Astrocyte (in vitro differentiated cells and primary cell): ENCODE results near the gene FAAP100. TPM values are rescaled to one million over a fixed set of nuclear protein-coding genes. Genes with fewer than 3 reads are reported as not detected.

ENCODE experiments used
- DNase-seq: peaks from one replicate; pipeline ENCODE4 v3.0.0-alpha.2; 2010; ENCODE audit warnings: low read depth
- FAIRE-seq: peaks from 2 replicates; lab custom pipeline; 2011; peaks lifted over from hg19 to GRCh38; lab: Jason Lieb, UNC
- H2AFZ ChIP-seq: 2 replicates; pipeline ENCODE4 v1.6.0; 2012; ENCODE audit warnings: low read depth, low read length, inconsistent platforms
- H3K27ac ChIP-seq: 2 replicates; pipeline ENCODE4 v1.5.1; 2011; ENCODE audit warnings: low read depth, low read length, inconsistent platforms
- H3K27me3 ChIP-seq: 2 replicates; pipeline ENCODE4 v1.6.0; 2011; ENCODE audit warnings: low read length, inconsistent platforms; ENCODE audit not compliant: insufficient read depth
- H3K36me3 ChIP-seq: 2 replicates; pipeline ENCODE4 v1.5.1; 2011; ENCODE audit warnings: low read length, inconsistent platforms; ENCODE audit not compliant: insufficient read depth
- H3K4me1 ChIP-seq: 2 replicates; pipeline ENCODE4 v1.5.1; 2011; ENCODE audit warnings: low read length, inconsistent platforms; ENCODE audit not compliant: insufficient read depth
- H3K4me2 ChIP-seq: 2 replicates; pipeline ENCODE4 v1.6.0; 2012; ENCODE audit warnings: low read length, inconsistent platforms
- H3K4me3 ChIP-seq: 2 replicates; pipeline ENCODE4 v1.5.1; 2011; ENCODE audit warnings: low read depth, mild to moderate bottlenecking, low read length, inconsistent platforms; ENCODE audit not compliant: insufficient read depth
- H3K79me2 ChIP-seq: 2 replicates; pipeline ENCODE4 v1.6.0; 2012; ENCODE audit warnings: mild to moderate bottlenecking, low read length, inconsistent platforms; ENCODE audit not compliant: insufficient read depth
- H3K9ac ChIP-seq: 2 replicates; pipeline ENCODE4 v1.6.0; 2012; ENCODE audit warnings: mild to moderate bottlenecking, low read length, inconsistent platforms
- H3K9me3 ChIP-seq: 2 replicates; pipeline ENCODE4 v1.5.1; 2012; ENCODE audit warnings: low read depth, mild to moderate bottlenecking, low read length, inconsistent platforms; ENCODE audit not compliant: insufficient read depth
- H4K20me1 ChIP-seq: 2 replicates; pipeline ENCODE4 v1.6.0; 2012; ENCODE audit warnings: low read length, inconsistent platforms; ENCODE audit not compliant: insufficient read depth
- H3K27ac Mint-ChIP-seq: one replicate; pipeline ENCODE4 v1.8.0; 2021; ENCODE audit warnings: mild to moderate bottlenecking, mixed read lengths; ENCODE audit not compliant: unreplicated experiment
- H3K27me3 Mint-ChIP-seq: one replicate; pipeline ENCODE4 v1.8.0; 2021; ENCODE audit warnings: low read depth, mixed read lengths; ENCODE audit not compliant: unreplicated experiment
- H3K36me3 Mint-ChIP-seq: one replicate; pipeline ENCODE4 v1.8.0; 2021; ENCODE audit warnings: low read depth, mixed read lengths; ENCODE audit not compliant: unreplicated experiment
- H3K4me1 Mint-ChIP-seq: one replicate; pipeline ENCODE4 v1.8.0; 2021; ENCODE audit warnings: low read depth, mixed read lengths; ENCODE audit not compliant: unreplicated experiment
- H3K4me3 Mint-ChIP-seq: one replicate; pipeline ENCODE4 v1.8.0; 2021; ENCODE audit warnings: mild to moderate bottlenecking, moderate library complexity, mixed read lengths; ENCODE audit not compliant: unreplicated experiment
- H3K9me3 Mint-ChIP-seq: one replicate; pipeline ENCODE4 v1.8.0; 2021; ENCODE audit warnings: mild to moderate bottlenecking, mixed read lengths; ENCODE audit not compliant: unreplicated experiment
- EZH2 ChIP-seq: IDR thresholded peaks from 2 replicates; pipeline ENCODE4 v1.6.1; 2012; ENCODE audit warnings: mild to moderate bottlenecking, low read length, inconsistent platforms; ENCODE audit not compliant: insufficient read depth
- total RNA-seq: library from RNA; stranded (reverse); gene quantifications from 2 replicates; pipeline ENCODE4 v1.2.1, GENCODE V29; 2021
- TF ChIP-seq, protein P1 (sequence below): IDR thresholded peaks from 2 replicates; pipeline ENCODE4 v1.5.1; 2011; ENCODE audit warnings: low read depth, mild to moderate bottlenecking, inconsistent platforms, low read length, moderate library complexity; ENCODE audit not compliant: insufficient read depth

The FAAP100 gene
- total RNA-seq, 1 donor from 2014 or later = 38.9 TPM

DNA sequence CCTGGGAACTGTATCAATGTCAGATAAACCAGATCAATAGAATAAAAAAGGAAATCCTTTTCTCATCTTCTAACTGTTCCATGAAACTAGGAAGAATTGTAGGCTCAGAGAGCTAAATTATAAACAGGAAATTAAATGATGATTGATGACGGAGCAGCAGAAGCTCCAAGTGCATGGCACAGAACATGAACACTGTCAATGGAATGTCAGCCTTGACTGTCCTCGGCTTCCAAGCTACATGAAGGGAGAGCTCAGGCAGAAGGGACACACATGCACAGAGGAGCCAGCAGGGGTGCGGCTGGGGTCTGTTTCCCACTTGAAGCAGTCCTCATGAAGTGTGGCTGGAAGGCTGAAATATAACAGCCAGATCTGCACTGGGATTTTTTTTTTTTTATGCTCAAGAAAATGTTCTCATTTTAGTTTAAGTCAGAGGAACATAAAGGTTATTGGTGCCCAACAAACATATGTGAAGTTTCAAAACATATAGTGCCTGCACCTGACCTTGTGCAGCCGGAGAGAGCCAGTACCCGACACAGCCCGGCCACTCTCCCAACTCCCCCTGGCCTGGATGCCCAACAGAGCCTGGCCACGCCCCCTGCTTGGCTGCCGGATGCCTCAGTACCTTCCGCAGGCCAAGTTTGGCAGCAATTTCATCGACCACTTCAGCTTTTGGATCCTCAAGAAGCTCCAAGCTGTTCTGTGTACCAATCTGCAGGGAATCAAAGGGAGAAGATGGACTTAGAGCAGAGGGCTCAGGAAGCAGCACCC, 47.8 kb upstream of the FAAP100 start:
- H3K27me3 Mint-ChIP-seq = no peaks in the 10 kb centered on the region
- Histone ChIP-seq H3K79me2 (peaks cover 40% of the 10 kb centered on the region), H3K4me3 (no peak overlapping the region), H3K36me3 (peaks cover 42% of the 10 kb centered on the region), H3K4me2 (peak overlapping the region; percentile 7), H3K27ac (peak overlapping the region; percentile 59), H3K27me3 (no peaks in the 10 kb centered on the region), H3K9ac (peak overlapping the region; percentile 8), H3K4me1 (peaks cover 12% of the 10 kb centered on the region), H2AFZ (no peak overlapping the region), H3K9me3 (no peaks in the 10 kb centered on the region), H4K20me1 (peaks cover 48% of the 10 kb centered on the region)
- H3K36me3 Mint-ChIP-seq = peaks cover 17% of the 10 kb centered on the region
- peaks cover 30% of the 10 kb centered on the region for H3K4me1 Mint-ChIP-seq
- TF ChIP-seq, protein P1, sequence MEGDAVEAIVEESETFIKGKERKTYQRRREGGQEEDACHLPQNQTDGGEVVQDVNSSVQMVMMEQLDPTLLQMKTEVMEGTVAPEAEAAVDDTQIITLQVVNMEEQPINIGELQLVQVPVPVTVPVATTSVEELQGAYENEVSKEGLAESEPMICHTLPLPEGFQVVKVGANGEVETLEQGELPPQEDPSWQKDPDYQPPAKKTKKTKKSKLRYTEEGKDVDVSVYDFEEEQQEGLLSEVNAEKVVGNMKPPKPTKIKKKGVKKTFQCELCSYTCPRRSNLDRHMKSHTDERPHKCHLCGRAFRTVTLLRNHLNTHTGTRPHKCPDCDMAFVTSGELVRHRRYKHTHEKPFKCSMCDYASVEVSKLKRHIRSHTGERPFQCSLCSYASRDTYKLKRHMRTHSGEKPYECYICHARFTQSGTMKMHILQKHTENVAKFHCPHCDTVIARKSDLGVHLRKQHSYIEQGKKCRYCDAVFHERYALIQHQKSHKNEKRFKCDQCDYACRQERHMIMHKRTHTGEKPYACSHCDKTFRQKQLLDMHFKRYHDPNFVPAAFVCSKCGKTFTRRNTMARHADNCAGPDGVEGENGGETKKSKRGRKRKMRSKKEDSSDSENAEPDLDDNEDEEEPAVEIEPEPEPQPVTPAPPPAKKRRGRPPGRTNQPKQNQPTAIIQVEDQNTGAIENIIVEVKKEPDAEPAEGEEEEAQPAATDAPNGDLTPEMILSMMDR = no peak
- no peak for TF ChIP-seq EZH2
- no peak for FAIRE-seq
- no peak overlapping the region for H3K4me3 Mint-ChIP-seq
- DNase-seq = peak; percentile 47
- H3K27ac Mint-ChIP-seq = peak overlapping the region; percentile 78
- H3K9me3 Mint-ChIP-seq = no peaks in the 10 kb centered on the region

DNA sequence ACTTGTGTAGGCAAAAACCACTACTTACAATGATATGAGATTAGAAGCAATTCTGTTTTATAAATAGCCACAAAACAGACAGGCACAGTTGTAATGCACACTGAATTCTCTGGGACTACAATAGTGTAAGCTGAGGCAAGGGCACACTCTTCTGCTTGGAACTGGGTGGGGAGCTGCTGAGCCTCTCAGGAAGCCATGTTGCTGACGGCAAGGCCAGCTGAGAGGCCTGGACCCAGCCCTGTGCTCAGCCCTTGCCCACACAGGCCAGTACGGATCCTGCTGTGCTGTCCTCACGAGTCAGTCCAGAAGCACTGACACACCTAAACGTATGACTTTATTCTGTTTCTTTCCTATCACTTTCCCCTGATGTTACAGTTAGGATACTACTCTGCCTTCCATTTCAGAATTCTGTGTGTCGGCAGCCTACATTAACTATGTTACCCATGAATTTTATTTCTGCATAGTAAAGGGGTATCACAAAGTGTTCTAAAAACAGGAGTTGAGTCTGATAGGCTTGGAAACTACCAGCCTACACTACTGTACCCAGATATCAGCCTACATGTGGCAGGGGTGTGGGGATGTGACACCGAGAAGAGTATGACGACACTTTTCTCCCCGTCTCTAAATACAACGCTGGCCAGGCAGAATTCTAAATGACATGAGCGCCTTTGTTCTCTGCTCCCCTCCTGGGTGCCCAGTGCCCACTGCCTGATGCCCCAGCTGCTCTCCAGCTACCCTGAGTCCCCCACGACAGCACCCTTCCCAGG, 41.1 kb upstream of the FAAP100 start:
- Mint-ChIP-seq H3K36me3 (peaks cover 26% of the 10 kb centered on the region), H3K27me3 (no peaks in the 10 kb centered on the region), H3K27ac (no peak overlapping the region), H3K4me1 (peaks cover 1% of the 10 kb centered on the region), H3K4me3 (no peak overlapping the region), H3K9me3 (no peaks in the 10 kb centered on the region)
- H3K79me2 ChIP-seq = peaks cover 16% of the 10 kb centered on the region
- H4K20me1 ChIP-seq = peaks cover 24% of the 10 kb centered on the region
- H3K27me3 ChIP-seq = no peaks in the 10 kb centered on the region
- H3K9ac ChIP-seq = no peak overlapping the region
- TF ChIP-seq, protein P1 = no peak
- no peak for TF ChIP-seq EZH2
- no peak overlapping the region for H3K27ac ChIP-seq
- H3K4me1 ChIP-seq = no peaks in the 10 kb centered on the region
- DNase-seq = no peak
- H3K4me2 ChIP-seq = no peak overlapping the region
- peaks cover 62% of the 10 kb centered on the region for H3K36me3 ChIP-seq
- no peak overlapping the region for H3K4me3 ChIP-seq
- H3K9me3 ChIP-seq = no peaks in the 10 kb centered on the region
- FAIRE-seq = no peak
- no peak overlapping the region for H2AFZ ChIP-seq
